Fibroblast of villous mesenchyme (primary cell): ENCODE measurements around the gene PDE6G. TPM values are rescaled to one million over a fixed set of nuclear protein-coding genes. Genes with fewer than 3 reads are reported as not detected.

Experiments used
- DNase-seq: peaks from one replicate; pipeline ENCODE4 v3.0.0-alpha.2; 2010; ENCODE audit warnings: low read depth
- H3K4me3 ChIP-seq: 2 replicates; pipeline ENCODE4 v1.5.1; 2011; ENCODE audit warnings: low read depth, mild to moderate bottlenecking, low read length
- total RNA-seq: library from RNA; depleted of rRNA; stranded (reverse); fragments of >200 nt; gene quantifications from 2 replicates; pipeline ENCODE4 v1.2.3, GENCODE V29; 2012
- TF ChIP-seq, protein P1 (sequence below): IDR thresholded peaks from 2 replicates; pipeline ENCODE4 v1.5.1; 2012; ENCODE audit warnings: low read depth, mild to moderate bottlenecking, low read length; ENCODE audit not compliant: insufficient read depth

The PDE6G gene
- total RNA-seq, 1 donor = not detected

DNA sequence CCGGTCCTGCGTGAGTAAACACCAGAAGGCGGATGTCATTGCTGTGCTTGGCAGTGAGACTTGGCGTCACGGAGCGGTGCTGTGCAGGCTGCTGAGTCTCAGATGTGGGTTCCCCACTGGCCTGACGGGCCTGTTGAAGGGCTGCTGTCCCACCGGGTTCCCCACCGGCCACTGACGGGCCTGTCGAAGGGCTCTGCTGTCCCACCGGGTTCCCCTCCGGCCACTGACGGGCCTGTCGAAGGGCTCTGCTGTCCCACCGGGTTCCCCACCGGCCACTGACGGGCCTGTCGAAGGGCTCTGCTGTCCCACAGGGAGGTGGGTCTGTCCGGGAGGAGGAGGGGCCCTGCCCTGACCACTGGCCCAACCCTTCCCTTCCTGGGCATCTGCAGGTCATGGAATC, 30.3 kb upstream of the PDE6G start:
- H3K4me3 ChIP-seq = no peak overlapping the region
- no peak for DNase-seq
- TF ChIP-seq, protein P1, sequence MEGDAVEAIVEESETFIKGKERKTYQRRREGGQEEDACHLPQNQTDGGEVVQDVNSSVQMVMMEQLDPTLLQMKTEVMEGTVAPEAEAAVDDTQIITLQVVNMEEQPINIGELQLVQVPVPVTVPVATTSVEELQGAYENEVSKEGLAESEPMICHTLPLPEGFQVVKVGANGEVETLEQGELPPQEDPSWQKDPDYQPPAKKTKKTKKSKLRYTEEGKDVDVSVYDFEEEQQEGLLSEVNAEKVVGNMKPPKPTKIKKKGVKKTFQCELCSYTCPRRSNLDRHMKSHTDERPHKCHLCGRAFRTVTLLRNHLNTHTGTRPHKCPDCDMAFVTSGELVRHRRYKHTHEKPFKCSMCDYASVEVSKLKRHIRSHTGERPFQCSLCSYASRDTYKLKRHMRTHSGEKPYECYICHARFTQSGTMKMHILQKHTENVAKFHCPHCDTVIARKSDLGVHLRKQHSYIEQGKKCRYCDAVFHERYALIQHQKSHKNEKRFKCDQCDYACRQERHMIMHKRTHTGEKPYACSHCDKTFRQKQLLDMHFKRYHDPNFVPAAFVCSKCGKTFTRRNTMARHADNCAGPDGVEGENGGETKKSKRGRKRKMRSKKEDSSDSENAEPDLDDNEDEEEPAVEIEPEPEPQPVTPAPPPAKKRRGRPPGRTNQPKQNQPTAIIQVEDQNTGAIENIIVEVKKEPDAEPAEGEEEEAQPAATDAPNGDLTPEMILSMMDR = no peak

DNA sequence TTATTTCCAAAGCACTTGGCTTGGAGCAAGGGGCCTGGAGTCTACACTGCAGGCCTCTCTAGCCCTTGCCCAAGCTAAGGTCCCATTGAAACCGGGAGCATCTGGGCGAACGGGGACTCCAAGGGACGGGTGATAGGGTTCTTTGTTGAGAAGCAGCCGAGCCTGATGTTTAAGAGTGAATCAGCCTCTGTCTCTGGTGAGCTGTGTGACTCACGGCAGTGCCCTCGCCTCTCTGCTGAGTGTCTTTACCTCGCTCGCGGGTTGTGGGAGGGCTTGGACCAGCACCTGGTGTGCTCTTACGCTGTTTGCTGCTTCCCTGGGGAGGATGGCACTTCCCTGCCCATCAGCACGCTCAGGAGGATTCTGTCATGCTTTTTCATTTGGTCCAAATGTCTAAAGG, 28.8 kb upstream of the PDE6G start:
- TF ChIP-seq, protein P1 = no peak
- H3K4me3 ChIP-seq = peak overlapping the region; percentile 93
- peak; percentile 39 for DNase-seq

DNA sequence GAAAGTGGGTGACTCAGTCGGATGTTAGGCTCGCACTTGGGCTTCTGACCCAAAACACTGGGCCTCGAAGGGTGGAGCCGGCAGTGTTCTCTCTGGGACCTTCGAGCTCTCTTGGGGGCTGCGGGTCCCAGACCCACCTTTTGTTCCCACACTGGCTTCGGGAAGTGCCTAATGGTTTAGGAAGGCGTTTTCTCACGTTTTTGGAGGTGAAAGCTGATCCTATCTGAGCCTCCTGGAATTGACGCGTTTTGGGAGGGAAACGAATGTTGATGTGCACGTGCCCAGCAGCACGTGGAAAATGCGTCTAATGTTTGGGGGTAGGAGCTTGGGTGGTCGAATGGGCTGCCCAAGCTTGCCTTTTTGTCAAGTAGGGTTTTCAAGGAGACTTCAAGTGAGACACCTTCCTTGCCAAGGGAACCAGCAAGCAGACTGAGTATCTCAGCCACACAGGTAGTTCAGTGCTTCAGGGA, 28.1 kb upstream of the PDE6G start:
- TF ChIP-seq, protein P1 = no peak
- DNase-seq = no peak
- H3K4me3 ChIP-seq = peak overlapping the region; percentile 93

DNA sequence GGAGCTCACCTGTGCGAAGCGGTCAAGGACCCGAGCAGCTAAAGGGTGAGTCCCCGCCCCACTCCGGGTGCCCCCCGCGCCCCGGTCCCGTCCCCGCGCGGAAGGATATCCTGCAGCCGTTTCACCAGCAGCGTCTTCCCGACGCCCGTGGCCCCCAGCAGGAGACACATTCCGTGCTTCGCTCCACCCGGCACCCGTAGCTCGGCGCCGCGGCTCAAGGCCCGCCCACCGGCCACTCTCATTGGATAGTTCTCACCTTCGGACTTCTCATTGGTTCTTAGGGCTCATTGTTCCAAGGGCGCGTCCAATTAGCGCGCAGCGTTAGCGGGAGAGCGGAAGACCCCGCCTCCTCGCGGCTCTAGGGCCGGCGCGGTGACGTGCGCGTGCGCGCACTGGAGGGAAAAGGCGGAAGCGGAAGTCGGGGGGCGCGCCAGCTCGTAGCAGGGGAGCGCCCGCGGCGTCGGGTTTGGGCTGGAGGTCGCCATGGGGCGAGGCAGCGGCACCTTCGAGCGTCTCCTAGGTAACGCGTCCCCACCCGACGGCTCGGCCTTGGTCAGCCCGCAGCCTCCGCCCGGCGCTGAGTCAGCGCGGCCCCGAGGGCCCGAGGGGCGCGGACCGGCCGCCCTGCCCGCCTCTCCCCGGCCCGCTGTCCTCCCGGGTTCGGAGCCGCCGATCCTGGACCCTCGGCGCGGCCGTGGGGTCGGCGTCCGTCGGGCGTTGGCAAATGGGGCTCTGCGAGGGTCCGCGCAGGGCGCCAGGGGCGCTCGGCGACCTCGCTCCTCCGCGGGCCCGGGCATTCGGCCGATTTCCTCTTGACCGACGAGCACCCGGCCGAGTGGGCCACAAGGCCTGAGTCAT, 27.5 kb upstream of the PDE6G start, which contains the start of the genes ARL16 and HGS:
TSS of gene ARL16 (minus strand) at position 214 of the 858 bp plus-strand sequence. CDS start at position 170, 44 bp downstream.
TSS of gene HGS (plus strand) at position 428 of the 858 bp plus-strand sequence. CDS start at position 484, 56 bp downstream.
- H3K4me3 ChIP-seq = peak within 1 kb of the TSS; percentile 93
- TF ChIP-seq, protein P1 = no peak
- peak; percentile 100 for DNase-seq

DNA sequence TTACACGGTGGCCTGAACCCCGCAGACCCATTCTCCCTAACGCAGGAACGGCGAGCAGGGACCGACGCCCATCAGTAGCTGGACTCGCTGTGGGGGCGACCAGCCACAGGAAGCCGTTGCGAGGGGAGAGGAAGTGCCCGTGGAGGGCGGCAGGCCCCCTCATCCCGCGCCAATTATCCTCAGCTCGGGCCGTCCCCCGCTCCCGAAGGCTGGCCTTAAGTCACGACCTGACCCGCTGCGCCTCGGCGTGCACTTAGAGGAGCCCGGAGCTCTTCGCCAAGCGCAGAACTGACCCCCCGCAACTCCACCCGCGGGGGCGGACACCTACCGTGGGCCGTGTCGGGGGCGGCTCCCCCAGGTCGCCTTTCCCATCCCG, 26.9 kb upstream of the PDE6G start:
- H3K4me3 ChIP-seq = peak overlapping the region; percentile 93
- no peak for DNase-seq
- TF ChIP-seq, protein P1 = no peak

DNA sequence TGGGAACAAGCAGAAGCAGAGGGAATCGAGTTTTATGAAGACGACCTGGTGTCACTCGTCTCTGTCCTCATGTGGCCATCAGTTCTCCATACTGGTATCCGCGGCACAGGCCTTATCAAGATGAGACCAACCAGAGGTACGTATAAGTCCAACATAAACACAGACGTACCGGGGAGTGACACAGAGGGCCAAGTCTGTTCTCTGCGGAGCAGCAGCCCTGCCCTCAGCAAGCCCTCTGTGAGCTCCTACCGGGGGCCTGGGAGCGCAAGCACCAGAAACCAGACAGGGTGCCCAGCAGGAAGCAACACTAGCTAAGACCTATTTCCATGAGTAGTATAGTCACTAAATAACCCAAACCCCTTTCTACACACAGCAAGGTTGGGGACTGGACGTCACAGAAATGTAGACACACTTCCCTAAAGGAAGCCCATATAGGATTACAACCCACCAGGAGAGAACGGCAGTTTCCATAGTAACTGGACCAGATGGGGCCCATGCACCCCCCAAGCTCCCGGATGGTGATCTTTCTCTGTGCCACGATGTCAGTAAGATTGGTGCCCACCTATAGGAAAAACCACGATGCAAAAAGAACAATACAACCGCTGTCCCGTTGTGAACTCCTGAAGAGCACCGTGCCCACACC, 26.3 kb upstream of the PDE6G start:
- DNase-seq = no peak
- peak overlapping the region; percentile 93 for H3K4me3 ChIP-seq
- TF ChIP-seq, protein P1 = no peak
